HG03175 (cell line): ENCODE data around the gene STK39.

Source experiments
- ATAC-seq: cut with Tn5 transposase; IDR thresholded peaks from one replicate; pipeline ENCODE4 v1.9.1; 2021; ENCODE audit warnings: mild to moderate bottlenecking, moderate library complexity; ENCODE audit not compliant: unreplicated experiment

The STK39 gene

DNA sequence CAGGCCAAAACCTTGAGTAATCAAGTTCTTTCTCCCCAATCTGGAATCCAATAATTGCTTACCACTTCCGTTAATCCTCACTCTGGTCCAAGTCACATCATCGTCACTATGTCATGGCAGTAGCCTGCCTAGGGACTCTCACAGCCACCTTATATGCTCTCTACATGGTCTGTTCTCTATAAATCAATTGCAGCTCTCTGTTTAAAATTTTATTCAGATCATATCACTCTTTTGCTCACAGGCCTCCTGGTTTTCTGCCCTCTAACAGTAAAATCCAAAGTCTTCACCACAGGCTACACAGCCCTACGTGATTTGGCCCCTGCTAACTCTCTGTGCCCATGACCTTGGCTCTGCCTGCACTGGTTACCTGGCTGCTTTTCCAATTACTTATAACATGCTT, 188.7 kb downstream of the STK39 start:
- ATAC-seq: no peak

DNA sequence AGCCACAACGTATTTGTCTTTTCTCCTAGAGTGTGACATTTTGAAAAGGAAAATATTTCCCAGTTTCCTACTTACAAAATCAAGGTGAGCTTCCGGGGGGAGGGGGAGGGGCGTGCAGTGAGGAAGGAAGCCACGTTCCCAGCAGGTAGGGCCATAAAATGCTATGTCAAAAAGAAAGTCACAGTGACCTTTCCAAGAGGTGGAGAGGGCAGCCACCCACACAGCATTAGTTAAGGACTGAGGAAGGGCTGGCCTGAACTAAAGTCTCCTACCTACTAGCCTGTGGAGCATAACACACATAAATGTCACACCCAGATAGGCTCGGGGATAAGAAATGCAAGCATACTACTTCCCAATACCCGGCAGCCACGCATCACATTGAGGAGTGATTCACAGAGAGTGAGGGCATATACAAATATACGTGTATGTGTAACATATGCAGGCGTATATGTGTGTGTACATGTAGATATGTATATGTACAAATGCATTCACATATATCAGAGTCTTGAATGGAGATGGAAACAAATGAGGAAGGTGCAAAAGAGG, 191.1 kb downstream of the STK39 start:
- no peak for ATAC-seq

DNA sequence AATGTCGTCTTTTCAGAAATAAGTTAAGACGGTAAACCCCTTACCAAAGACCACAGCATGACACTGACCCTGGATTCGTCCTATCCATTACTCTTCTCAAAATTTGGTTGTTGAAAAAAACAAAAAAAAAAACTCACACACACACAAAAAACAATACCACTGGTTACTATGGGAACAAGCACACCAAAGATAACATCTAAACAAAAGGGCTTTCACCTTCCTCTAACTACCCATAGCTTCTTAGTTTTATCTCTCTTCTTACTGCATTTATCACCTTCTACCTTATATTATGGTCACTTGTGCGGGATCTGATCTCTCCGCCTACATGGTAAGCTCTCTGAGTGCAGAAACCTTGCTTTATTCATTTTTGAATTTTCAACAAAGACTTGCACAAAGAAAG, 192.7 kb downstream of the STK39 start:
- no peak for ATAC-seq

DNA sequence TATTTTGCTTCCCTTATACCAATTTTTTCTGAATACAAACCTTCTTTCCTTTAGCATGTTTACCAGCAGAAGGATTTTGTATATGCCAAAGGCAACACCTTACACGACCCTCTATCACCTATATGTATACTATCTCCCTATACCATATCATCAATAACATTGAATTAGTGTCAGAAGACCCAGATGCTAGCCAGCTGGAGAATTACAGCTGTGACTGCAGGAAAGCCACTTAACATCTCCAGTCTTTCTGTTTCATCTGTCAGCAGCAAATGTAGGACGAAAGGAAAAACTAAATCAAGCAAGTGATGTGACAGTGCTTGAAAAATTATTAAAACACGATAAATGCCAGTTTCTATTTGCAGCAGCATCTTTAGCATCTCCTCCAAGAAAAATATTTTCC, 193.7 kb downstream of the STK39 start:
- ATAC-seq: no peak

DNA sequence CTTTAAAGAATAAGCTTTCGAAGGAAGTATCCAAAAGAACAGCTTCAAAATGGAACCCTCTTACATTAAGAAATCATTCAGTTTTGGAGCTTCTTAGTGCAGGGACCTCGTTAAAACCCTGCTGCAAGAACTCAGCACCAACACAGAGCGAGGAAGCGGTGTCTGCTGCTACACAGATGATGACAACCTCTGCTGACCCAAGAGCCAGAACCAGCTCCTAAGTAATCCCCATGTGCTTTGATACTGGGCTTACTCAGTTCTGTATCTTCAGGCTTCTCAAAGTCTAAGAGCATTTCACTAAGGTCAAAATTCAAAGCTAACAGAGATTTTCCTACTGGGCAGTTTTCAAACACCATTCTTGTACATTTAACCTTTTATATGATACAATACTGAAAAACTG, 194.6 kb downstream of the STK39 start:
- no peak for ATAC-seq

DNA sequence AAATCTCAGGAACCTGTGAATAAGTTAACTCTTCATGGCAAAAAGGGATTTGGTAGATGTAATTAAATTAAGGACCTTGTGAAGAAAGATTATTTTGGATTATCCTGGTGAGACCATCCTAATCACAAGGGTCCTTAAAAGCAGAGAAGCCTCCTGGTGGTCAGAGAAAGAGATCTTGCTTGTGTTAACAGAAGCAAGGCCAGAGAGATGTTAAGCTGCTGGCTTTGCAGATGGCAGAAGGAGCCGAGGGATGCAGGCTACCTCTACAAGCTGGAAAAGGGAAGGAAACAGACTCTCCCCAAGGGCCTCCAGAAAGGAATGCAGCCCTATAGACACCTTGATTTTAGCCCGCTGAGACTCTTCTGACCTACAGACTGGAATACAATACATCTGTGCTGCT, 197.0 kb downstream of the STK39 start:
- ATAC-seq: no peak

DNA sequence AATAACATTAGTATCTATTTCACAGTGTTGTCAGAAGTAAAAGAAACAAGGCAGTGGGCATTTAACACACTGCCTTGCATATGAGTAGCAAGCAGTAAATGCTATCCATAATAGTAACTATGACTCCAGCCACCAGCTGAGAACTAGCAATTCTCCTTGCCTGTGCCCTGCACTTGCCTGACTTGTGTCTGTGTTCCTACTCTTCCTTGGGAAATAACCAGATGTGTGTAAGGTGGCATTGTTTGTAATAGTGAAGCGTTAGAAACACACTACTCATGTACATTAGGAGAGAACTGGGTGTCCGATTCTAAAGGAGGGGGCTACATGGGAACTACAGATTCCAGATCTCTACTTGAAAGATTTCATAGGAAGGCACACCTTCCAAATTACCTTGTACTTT, 197.8 kb downstream of the STK39 start:
- no peak for ATAC-seq

DNA sequence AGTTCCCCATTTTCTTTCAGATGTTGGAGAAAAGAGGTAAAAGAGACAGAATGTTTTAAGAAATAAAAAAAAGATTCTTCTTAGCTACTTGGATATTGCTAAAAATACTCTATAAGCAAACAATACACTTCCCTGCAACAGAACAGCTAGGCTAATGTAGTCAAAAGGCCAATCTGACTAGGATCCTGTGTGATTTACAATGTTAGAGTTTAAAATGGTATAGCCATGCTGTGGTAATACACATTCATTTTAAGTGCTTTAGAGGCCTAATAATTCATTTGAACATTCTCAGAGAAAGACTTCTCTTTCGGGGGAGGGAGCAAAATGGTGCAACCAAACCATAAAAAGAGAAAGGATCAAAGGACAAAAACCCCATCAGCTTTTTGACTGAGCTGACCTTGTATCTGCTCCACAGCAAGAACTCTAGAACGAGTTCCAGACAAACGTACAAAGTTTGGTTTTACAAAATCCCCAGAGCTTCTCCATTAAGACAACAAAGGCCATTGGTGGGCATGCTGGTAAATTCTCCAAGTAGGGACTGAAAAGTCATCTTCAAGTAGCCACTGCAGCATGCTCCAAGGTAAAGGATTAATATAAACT, 200.2 kb downstream of the STK39 start:
- ATAC-seq: no peak

DNA sequence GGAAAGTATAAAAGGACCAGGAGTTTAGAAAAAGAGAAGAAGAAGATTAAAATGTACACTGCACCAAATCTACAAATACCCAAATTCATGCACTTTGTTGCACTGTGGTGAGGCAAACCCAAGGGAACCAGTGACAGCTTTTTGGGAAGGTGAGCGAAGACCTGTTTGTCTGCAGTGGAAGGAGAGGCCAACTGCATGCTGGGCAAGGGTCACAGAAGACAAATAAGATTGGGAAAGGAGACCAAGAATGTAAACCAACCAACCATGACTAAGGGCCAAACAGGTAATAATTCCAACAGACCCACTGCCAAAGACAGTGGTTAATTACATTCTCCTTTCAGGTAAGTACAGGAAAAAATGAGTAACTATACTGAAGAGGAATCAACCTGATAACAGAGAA, 202.8 kb downstream of the STK39 start:
- ATAC-seq: no peak

DNA sequence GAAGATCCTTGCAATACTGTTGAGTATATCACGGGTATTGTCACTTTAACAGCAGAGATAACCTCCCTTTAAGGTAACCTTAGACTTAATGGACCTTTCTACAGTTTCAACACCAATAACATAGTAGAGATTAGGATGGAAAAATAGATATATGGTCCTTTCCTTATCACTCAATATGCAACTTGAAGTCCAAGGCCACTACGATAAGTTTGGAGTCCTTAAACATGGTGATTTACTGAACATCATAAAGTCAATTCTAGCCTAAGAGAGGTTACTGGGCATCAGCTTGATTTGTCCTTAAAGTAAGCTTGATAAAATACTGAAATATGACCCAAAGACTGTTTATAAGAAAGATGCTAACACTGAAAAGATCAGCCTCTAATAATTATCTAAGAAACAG, 203.2 kb downstream of the STK39 start:
- ATAC-seq: no peak

DNA sequence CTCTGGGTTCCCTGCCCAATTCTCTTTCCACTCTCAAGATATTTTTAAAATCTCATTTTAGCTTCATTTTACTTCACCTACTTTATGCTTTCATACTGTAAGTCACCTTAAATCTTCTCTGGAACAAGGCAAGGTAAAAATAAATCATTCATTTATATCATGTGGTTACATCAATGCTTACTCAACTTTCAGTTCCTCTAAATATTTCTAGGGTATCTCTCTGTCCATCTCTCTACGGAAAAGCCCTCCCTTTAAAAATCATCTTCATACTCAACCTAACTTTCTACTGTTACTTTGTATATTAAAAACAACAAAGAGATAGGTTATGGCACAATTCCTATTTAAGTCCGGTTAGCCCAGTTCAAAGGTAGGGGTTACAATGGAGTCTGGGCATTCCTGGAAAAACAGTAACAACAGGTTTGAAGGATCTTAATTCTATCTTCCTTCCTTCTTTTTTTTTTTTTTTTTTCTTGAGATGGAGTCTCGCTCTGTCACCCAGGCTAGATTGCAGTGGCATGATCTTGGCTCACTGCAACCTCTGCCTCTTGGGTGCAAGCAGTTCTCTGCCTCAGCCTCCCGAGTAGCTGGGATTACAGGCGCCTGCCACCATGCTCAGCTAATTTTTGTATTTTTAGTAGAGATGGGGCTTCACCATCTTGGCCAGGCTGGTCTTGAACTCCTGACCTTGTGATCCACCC, 205.1 kb downstream of the STK39 start:
- peak; percentile 99 for ATAC-seq

DNA sequence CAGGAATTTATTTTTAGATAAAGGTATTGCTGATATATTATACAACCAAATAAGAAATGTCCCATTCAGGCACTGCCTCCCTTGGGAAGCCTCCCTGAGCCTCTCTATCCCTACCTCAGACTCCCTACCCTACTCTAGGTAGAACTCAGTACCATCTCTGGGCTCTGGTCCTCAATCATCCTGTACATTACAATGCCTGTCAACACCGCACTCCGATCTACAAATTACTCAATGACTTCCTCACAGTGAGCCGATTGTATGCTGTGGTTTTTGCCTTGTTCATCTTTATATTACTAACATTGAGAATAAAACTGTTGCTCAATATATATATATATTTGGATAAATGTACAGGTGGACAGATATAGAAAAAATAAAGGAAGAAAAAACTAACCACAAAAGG, 207.5 kb downstream of the STK39 start:
- ATAC-seq: no peak

DNA sequence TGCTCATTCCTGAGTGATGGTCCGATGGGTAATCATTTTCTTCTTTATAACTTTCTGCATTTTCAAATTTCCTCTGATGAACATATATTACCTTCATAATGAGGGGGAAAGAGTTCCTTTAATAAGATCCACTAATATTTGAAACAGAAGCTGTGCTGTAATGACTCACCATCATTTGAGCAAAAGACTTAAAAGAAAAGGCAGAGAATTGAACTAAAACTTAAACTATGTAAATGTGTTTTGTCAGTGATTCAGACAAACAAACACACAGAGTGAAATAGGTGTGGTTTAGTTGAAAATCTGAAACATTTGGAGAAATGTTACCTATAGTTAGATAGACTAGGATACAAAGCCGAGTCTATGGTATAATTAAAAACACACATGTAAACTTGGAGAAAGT, 209.6 kb downstream of the STK39 start:
- ATAC-seq: no peak

DNA sequence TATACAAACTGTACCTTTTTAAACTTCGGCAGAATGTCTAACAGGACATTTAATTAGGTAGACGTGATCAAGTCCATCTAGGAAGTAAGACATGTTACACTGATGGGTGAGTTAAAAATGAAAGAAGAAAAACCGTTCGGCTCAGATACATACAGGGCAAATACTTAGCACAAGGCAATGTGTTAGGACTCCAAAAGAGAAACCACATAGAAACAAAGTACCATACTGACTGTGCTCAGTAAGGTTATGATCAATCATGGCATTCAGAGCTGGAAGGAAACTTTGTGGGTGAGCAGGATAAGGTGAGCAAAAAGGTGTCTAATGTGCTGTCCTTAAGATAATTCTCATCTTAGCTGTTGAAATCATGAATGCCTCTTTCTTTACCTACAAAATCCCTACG, 211.9 kb downstream of the STK39 start:
- ATAC-seq: peak; percentile 83

DNA sequence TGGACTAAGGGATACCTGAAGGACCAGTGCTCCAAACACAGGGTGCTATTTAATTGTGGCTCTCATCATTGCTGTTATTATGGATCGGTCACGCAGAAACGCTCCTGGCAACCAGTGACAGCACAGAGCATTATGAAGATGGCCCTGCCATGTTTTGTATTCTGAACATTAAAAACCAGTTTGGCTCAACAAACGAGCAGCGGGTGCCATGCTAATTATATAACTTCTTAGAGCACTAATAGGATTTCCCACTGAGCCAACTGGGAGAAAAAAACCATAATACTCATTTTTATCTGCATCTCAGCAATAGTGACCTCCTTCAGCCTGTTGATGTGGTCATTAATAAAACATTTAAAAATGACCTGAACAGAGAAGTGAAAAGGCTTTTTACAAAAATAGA, 212.8 kb downstream of the STK39 start:
- ATAC-seq: no peak

DNA sequence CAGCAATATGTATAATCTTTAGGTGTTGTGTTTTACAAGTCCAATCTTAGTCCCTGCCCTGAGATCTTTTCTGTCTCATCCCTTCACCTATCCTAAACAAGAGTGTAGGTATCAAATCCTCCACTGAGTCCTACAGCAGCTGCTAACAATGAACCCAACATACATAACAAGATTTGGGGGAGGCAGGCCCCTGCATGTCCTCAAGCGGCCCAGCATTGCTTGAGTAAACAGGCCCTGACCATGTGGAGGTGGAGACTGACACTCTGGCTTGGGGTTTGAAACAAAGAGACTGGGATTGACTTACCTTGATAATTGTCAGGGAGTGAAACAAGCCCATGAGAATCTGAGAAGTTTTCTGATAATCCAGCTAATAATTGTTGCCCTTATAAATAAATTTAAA, 213.4 kb downstream of the STK39 start:
- ATAC-seq: no peak

DNA sequence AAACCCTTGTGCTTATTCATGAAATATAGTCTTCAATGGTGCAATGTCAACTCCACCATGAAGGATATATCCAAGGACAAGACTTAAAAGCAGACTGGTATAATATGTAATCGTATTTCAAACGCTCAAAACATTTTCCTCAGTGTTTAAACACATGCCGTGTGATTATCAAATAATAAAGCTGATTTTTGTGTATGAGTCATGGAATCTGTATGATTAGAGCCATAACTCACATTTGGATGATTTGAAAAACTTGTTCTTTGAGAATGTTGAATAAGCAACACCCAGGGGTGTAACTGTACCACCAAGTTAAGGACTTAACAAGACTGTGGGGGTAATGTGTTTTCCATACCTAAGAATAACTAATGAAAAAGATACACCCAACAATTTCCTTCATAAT, 215.3 kb downstream of the STK39 start:
- no peak for ATAC-seq

DNA sequence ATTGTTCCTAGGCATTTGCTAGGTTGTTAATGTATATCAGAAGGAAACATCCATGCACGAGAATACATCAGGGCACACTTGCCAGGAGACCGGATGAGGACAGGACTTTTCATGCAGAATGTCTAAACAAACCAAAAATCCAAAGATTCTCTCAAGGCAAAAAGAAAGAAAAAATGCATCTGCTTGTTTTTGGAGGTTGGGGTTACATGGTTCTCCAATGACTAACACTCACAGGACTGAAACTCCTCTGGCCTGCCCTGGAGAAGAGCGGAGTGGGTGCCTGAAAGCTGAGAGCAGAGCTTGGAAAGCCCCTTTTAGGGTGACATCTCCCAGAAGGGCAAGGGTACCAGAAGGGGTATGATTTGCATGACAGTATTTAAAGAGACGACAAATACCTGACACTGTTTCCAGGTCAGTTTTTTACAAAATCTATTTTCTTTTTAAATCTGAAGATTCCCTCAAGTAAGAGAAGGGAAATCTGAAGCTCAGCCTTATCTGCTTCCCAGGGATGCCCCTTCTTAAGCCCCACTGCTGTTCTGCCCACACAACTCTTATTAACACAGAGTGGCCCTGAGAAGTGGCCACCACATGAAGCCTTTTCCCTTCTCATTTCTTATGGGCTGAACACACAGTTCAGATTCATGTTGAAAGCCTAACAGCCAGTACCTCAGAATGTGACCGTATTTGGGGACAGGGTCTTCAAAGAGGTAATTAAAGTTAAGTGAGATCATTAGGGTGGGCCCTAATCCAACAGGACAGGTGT, 216.4 kb downstream of the STK39 start:
- peak; percentile 66 for ATAC-seq

DNA sequence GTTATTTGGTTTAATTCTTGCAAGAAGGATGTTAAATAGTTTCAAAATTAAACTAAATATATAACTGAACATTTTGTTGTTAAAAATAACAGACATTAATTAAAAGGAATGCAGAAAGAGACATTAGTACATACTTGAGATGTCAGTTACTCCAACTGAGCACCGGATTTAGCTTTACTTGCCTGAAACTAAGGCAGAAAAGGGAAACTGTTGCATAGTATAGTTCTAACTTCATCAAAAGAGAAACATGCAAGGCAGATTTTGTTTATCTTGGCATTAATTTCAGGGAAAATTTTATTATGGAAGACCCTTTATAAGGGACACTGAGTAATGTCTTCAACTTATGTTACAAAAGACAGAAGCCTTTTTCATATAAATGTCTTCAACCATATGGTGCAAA, 218.3 kb downstream of the STK39 start:
- no peak for ATAC-seq

DNA sequence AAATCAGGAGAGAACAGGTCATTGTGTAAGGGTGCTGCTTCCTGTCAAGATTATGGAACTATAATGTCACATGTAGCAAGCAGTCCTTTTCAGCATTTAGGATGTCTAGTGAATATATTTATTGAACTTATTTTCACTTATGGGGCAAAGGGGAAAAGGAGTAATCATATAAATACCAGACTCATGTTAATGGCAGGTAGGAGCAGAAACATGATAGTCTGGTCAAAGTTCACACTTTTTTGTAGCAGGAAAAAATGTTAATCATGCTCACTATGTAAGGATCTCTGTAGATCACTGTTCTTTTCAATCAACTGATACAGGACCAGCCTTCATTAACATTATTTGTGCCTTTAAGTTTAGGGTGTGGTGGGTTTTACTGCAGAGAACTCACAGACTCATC, 219.0 kb downstream of the STK39 start:
- ATAC-seq: no peak

DNA sequence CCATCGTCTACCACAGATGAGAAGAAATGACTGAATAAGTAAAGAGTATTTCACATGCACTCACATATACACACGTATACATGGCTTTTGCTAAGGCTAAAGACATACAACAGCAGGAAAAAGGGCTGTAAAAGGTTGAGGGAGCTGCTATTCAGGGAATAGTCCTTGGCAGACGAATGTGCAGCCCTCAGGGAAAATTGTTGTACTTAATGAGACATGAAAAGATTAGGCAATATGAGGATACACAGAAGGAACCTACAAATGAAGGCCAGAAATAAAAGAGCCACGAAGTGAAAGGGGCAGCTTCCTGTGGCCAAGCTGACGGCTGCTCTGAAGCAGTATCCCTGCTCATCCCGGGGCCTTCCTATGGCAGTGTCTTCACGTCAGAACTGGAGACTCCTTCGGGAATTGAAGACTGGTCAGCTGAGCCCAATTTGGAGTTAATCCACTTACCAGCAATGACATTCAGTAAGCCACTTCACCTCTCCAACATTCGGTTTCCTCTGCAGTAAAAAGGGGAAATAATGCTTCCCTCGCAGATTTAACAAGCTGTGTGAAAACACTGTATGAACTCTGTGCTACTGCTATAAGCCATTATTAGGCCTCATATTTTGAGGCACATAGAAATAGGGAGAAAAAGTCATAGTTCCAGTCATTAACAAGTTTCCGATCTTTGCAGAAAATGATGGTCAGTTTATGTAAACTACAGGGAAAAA, 221.8 kb downstream of the STK39 start:
- no peak for ATAC-seq
